Tibial nerve (tissue), 4 donors: Measurements from ENCODE around the gene OTOP3. TPM values are rescaled to one million over a fixed set of nuclear protein-coding genes. Genes with fewer than 3 reads are reported as not detected.
"Not testable (repeated sequence)": the region's sequence is repeated elsewhere in the genome, so short reads cannot be mapped to it uniquely, and the experiment has no call there.

Experiments
- DNase-seq, 2 donors: peaks; one replicate each; pipeline ENCODE4 v3.0.0-alpha.2; 2019; ENCODE audit warnings: low spot score in 2 of 2
- H3K27ac ChIP-seq, 4 donors: fragments of 200-600 bp; sonication (generic) in 3 of 4; one replicate each; pipeline ENCODE4 v1.5.1; 2017 to 2019; ENCODE audit warnings: mild to moderate bottlenecking in 1 of 4
- H3K27me3 ChIP-seq, 2 donors: fragments of 200-600 bp; sonication (generic) in 1 of 2; one replicate each; pipeline versions ENCODE4 v1.5.1 to v1.6.0; 2017 to 2019
- H3K36me3 ChIP-seq, 3 donors: fragments of 200-600 bp; sonication (generic); one replicate each; pipeline ENCODE4 v1.5.1; 2018 to 2019
- H3K4me1 ChIP-seq, 4 donors: fragments of 200-600 bp; sonication (generic) in 3 of 4; one replicate each; pipeline ENCODE4 v1.5.1; 2017 to 2019
- H3K4me3 ChIP-seq, 4 donors: fragments of 200-600 bp; sonication (generic) in 3 of 4; one replicate each; pipeline ENCODE4 v1.5.1; 2017 to 2019; ENCODE audit warnings: mild to moderate bottlenecking in 1 of 4, moderate library complexity in 1 of 4
- H3K9me3 ChIP-seq, 4 donors: fragments of 200-600 bp; sonication (generic) in 3 of 4; one replicate each; pipeline ENCODE4 v1.5.1; 2017 to 2019
- EP300 ChIP-seq, 2 donors: sonication (generic); formaldehyde crosslinking; IDR thresholded peaks; one replicate each; pipeline ENCODE4 v1.6.1; 2017; ENCODE audit warnings: antibody characterized with exemption in 2 of 2, mild to moderate bottlenecking in 1 of 2
- POLR2A ChIP-seq, 2 donors: fragments of 450-650 bp; IDR thresholded peaks; one replicate each; pipeline ENCODE4 v1.6.1; 2017; ENCODE audit warnings: antibody characterized with exemption in 2 of 2, mild to moderate bottlenecking in 2 of 2, moderate library complexity in 2 of 2
- WGBS, 2 donors: methylation state at CpG; one replicate each; pipeline ENCODE4 v1.1.5; 2018; 5-methylcytosine and 5-hydroxymethylcytosine counted together
- total RNA-seq, 4 donors: library from RNA; depleted of rRNA; stranded (reverse); fragments of >200 nt; gene quantifications; one replicate each; pipeline ENCODE4 v1.1.0, GENCODE V29; 2016
- TF ChIP-seq, protein P1 (sequence below), 5 experiments: fragments of 200-600 bp in 3 of 5; fragments of 450-650 bp in 2 of 5; sonication (generic) in 3 of 5; IDR thresholded peaks; one replicate each; pipeline ENCODE4 v1.5.1; 2016 to 2019; ENCODE audit warnings: antibody characterized with exemption in 5 of 5, mild to moderate bottlenecking in 3 of 5, moderate library complexity in 2 of 5

Gene OTOP3
- total RNA-seq, 4 donors from 2014 or later: not detected

DNA sequence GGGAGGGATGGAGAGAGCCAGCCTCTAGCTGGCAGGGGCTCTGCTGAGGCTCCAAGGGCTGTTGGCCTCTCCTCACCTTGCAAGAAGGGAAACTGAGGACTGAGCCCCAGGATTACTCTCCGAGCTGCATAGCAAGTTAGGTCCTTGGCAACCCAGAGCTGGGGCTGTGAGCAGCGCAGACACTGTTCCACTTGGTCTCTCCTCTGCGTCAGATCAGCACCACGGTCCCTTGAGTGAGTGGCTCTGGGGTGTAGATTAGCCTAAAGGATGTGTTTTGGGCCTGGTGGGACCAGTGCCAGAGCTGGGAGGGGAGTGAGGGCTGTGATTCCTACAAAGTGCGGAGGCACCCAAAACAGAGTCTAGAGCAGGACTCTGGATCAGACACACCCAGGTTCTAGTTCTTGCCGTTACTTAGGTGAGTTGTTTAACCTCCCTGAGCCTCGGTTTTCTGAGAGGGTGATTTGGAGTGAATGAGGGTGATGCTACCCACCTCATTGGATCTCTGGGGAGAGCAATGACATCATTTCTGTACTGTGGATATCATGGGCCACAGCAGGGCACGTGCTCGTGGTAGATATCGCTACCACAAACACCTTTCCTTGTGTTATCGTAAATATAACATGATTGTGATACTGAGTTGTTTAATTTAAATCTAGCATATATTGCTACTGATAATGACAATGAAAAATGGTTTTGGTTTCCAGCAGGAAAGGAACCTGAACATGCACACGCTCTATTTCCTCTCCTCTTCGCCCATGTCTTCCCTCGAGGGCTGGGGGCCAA, 34.2 kb upstream of the OTOP3 start:
- no peaks in the 10 kb centered on the region for H3K4me1 ChIP-seq
- H3K4me3 ChIP-seq: no peak overlapping the region
- TF ChIP-seq, protein P1, sequence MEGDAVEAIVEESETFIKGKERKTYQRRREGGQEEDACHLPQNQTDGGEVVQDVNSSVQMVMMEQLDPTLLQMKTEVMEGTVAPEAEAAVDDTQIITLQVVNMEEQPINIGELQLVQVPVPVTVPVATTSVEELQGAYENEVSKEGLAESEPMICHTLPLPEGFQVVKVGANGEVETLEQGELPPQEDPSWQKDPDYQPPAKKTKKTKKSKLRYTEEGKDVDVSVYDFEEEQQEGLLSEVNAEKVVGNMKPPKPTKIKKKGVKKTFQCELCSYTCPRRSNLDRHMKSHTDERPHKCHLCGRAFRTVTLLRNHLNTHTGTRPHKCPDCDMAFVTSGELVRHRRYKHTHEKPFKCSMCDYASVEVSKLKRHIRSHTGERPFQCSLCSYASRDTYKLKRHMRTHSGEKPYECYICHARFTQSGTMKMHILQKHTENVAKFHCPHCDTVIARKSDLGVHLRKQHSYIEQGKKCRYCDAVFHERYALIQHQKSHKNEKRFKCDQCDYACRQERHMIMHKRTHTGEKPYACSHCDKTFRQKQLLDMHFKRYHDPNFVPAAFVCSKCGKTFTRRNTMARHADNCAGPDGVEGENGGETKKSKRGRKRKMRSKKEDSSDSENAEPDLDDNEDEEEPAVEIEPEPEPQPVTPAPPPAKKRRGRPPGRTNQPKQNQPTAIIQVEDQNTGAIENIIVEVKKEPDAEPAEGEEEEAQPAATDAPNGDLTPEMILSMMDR (IDR thresholded peaks at IDR 0.05): no peak
- TF ChIP-seq POLR2A (IDR thresholded peaks at IDR 0.05) (no peak), EP300 (IDR thresholded peaks at IDR 0.05) (no peak)
- no peaks in the 10 kb centered on the region for H3K9me3 ChIP-seq
- no peak overlapping the region for H3K27ac ChIP-seq
- no peaks in the 10 kb centered on the region for H3K36me3 ChIP-seq
- 68 to 74% methylated on average over 14 of the region's 14 CpGs for WGBS, 2 donors
- peaks cover 0 to 28% of the 10 kb centered on the region in 2 donors for H3K27me3 ChIP-seq
- DNase-seq: no peak

DNA sequence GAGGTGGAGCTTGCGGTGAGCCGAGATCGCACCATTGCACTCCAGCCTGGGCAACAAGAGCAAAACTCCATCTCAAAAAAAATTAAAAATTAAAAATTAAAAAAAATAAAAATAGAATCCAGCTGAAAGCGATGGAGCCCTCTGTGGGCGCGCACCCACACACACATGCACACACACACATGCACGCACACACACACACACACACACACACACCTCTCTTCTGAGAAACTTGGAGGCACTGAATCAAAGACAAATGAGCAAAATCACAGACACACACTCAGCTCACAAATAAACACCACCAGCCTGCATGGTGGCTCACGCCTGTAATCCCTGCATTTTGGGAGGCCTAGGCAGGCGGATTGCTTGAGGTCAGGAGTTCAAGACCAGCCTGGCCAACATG, 32.7 kb upstream of the OTOP3 start:
- no peaks in the 10 kb centered on the region for H3K9me3 ChIP-seq
- no peak overlapping the region for H3K27ac ChIP-seq
- no peak overlapping the region for H3K4me3 ChIP-seq
- peaks cover 0 to 28% of the 10 kb centered on the region in 2 donors for H3K27me3 ChIP-seq
- H3K36me3 ChIP-seq: no peaks in the 10 kb centered on the region
- no peak for DNase-seq
- TF ChIP-seq, protein P1 (IDR thresholded peaks at IDR 0.05): no peak
- no peak for TF ChIP-seq EP300 (IDR thresholded peaks at IDR 0.05)
- no peak for TF ChIP-seq POLR2A (IDR thresholded peaks at IDR 0.05)
- WGBS, 2 donors: 84 to 85% methylated on average over 9 of the region's 9 CpGs
- H3K4me1 ChIP-seq: no peaks in the 10 kb centered on the region

- Histone ChIP-seq H3K27me3 (peaks cover 0 to 28% of the 10 kb centered on the region in 2 donors), H3K4me1 (no peaks in the 10 kb centered on the region), H3K36me3 (no peaks in the 10 kb centered on the region), H3K27ac (no peak overlapping the region), H3K9me3 (no peaks in the 10 kb centered on the region), H3K4me3 (no peak overlapping the region)
- WGBS, 2 donors: 62 to 72% methylated on average over 5 to 6 of the region's 6 CpGs
- TF ChIP-seq POLR2A (IDR thresholded peaks at IDR 0.05): no peak
- TF ChIP-seq, protein P1 (IDR thresholded peaks at IDR 0.05): no peak
- TF ChIP-seq EP300 (IDR thresholded peaks at IDR 0.05): no peak
- DNase-seq: no peak
Observed at GRCh38 chr17:74903671-74904070, 32.0 kb upstream of the OTOP3 start.

GRCh38 chr17:74904687-74905409, 30.9 kb upstream of the OTOP3 start:
- H3K9me3 ChIP-seq: no peaks in the 10 kb centered on the region
- no peak for DNase-seq
- H3K4me1 ChIP-seq: no peaks in the 10 kb centered on the region
- H3K27ac ChIP-seq: no peak overlapping the region
- peaks cover 0 to 28% of the 10 kb centered on the region in 2 donors for H3K27me3 ChIP-seq
- 74 to 85% methylated on average over 7 of the region's 7 CpGs for WGBS, 2 donors
- H3K36me3 ChIP-seq: no peaks in the 10 kb centered on the region
- TF ChIP-seq EP300 (IDR thresholded peaks at IDR 0.05): no peak
- TF ChIP-seq POLR2A (IDR thresholded peaks at IDR 0.05): no peak
- TF ChIP-seq, protein P1 (IDR thresholded peaks at IDR 0.05): no peak
- no peak overlapping the region for H3K4me3 ChIP-seq

DNA sequence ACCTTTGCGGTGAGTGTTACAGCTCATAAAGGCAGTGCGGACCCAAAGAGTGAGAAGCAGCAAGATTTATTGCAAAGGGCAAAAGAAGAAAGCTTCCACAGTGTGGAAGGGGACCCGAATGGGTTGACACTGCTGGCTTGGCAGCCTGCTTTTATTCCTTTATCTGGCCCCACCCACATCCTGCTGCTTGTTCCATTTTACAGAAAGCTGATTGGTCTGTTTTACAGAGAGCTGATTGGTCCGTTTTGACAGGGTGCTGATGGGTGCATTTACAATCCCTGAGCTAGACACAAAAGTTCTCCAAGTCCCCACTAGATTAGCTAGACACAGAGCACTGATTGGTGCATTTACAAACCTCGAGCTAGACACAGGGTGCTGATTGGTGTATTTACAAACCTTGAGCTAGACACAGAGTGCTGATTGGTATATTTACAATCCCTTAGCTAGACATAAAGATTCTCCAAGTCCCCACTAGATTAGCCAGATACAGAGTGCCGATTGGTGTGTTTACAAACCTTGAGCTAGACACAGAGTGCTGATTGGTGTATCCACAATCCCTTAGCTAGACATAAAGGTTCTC, 29.4 kb upstream of the OTOP3 start:
- 65 to 68% methylated on average over 6 of the region's 6 CpGs for WGBS, 2 donors
- peaks cover 0 to 28% of the 10 kb centered on the region in 2 donors for H3K27me3 ChIP-seq
- not testable (repeated sequence) for DNase-seq, H3K4me3 ChIP-seq, H3K27ac ChIP-seq, H3K9me3 ChIP-seq, H3K36me3 ChIP-seq, H3K4me1 ChIP-seq
